BJ (cell line): ENCODE measurements around the gene GPHA2. TPM values are rescaled to one million over a fixed set of nuclear protein-coding genes. Genes with fewer than 3 reads are reported as not detected.
A peak's percentile ranks its signal among the peaks of the same experiment; 100 is the strongest.

Source experiments
- CTCF ChIA-PET: fragments of 350-600 bp; formaldehyde crosslinking; extraction: SDS; loops from one replicate; lab custom pipeline; 2021; ENCODE audit warnings: antibody characterized with exemption, inconsistent platforms; lab: Yijun Ruan, JAX
- POLR2A ChIA-PET: fragments of 300-600 bp; sonication (Branson Sonifier 250); formaldehyde crosslinking; extraction: SDS; loops from one replicate; lab custom pipeline; 2021; ENCODE audit warnings: antibody characterized with exemption; lab: Charles Lee
- DNase-seq: peaks from one replicate; pipeline ENCODE4 v3.0.0-alpha.2; 2011; ENCODE audit warnings: low read depth
- H3K27me3 ChIP-seq: 2 replicates; pipeline ENCODE4 v1.6.0; 2011; ENCODE audit warnings: low read length; ENCODE audit not compliant: control insufficient read depth, insufficient read depth
- H3K36me3 ChIP-seq: 2 replicates; pipeline ENCODE4 v1.5.1; 2011; ENCODE audit warnings: low read length; ENCODE audit not compliant: control insufficient read depth, insufficient read depth
- H3K4me3 ChIP-seq: 2 replicates; pipeline ENCODE4 v1.5.1; 2011; ENCODE audit warnings: low read depth, mild to moderate bottlenecking, control low read depth, low read length
- polyA plus RNA-seq: library from polyadenylated mRNA; depleted of rRNA; stranded (reverse); fragments of >200 nt; gene quantifications from 2 replicates; pipeline ENCODE4 v1.2.3, GENCODE V29; 2011
- TF ChIP-seq, protein P1 (sequence below): IDR thresholded peaks from 2 replicates; pipeline ENCODE4 v1.5.1; 2011; ENCODE audit warnings: low read depth, mild to moderate bottlenecking, control low read depth, inconsistent platforms, low read length, moderate library complexity; ENCODE audit not compliant: insufficient read depth

GPHA2 gene
- polyA plus RNA-seq, 1 experiment, result not detected

DNA sequence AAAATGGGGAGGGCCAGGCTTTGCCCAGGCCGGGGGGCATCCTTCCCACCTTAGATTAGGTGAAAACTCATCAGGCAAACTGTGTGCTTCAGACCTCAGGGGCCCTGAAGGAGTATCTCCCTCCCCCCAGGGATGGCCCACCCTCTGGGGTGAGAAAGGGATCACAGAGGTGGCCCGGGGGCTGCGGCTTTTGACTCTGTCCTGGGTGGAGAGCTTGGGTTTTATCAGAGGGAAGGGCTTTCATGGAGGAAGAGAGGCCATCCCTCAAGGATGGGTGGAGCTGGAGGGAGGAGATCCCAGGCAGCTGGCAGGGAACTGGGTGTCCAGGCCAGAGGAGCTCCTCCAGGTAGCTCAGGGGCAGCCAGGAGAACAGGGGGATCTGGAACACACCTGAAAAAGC lies 14.3 kb downstream of the GPHA2 start:
- TF ChIP-seq, protein P1, sequence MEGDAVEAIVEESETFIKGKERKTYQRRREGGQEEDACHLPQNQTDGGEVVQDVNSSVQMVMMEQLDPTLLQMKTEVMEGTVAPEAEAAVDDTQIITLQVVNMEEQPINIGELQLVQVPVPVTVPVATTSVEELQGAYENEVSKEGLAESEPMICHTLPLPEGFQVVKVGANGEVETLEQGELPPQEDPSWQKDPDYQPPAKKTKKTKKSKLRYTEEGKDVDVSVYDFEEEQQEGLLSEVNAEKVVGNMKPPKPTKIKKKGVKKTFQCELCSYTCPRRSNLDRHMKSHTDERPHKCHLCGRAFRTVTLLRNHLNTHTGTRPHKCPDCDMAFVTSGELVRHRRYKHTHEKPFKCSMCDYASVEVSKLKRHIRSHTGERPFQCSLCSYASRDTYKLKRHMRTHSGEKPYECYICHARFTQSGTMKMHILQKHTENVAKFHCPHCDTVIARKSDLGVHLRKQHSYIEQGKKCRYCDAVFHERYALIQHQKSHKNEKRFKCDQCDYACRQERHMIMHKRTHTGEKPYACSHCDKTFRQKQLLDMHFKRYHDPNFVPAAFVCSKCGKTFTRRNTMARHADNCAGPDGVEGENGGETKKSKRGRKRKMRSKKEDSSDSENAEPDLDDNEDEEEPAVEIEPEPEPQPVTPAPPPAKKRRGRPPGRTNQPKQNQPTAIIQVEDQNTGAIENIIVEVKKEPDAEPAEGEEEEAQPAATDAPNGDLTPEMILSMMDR, result no peak
- CTCF ChIA-PET, result interaction anchor here (0.6 kb wide), 1 partner anchor 123 kb away, joined by 3 read pairs; no protein-coding TSS in a partner anchor

DNA sequence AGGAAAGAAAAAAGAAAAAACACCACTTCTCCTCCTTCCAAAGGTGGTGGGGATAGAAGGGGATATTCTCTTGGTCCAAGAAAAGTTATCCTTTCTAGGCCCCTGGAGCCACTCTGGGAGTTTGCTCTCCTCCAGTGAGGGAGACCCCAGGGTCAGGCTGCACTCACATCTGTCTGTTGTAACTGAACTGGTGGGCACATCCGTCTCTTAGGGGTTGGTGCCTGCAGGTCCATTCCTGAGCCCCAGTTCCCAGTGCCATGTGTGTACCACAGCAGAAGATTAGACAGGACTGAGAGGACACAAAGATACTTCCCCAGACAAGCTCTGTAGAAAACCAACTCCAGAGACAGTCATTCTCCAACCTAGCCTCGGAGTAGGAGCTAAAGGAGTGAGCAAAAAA lies 15.6 kb downstream of the GPHA2 start:
- DNase-seq, result no peak
- H3K27me3 ChIP-seq, result no peaks in the 10 kb centered on the region
- TF ChIP-seq, protein P1, result no peak
- no peaks in the 10 kb centered on the region for H3K36me3 ChIP-seq
- POLR2A ChIA-PET, result interaction anchor here (0.6 kb wide), 1 partner anchor 41 kb away, joined by 5 read pairs; no protein-coding TSS in a partner anchor
- no peak overlapping the region for H3K4me3 ChIP-seq
- CTCF ChIA-PET, result interaction anchor here (1.0 kb wide), 2 partner anchors 14 to 77 kb away, joined by 3 to 5 read pairs; partner anchors contain the start of gene BATF2

More for the DNA sequence above, 14.3 kb downstream of the GPHA2 start:
- no peaks in the 10 kb centered on the region for H3K36me3 ChIP-seq
- no peaks in the 10 kb centered on the region for H3K27me3 ChIP-seq
- H3K4me3 ChIP-seq, result no peak overlapping the region
- no peak for DNase-seq
- POLR2A ChIA-PET, result no interaction called here

DNA sequence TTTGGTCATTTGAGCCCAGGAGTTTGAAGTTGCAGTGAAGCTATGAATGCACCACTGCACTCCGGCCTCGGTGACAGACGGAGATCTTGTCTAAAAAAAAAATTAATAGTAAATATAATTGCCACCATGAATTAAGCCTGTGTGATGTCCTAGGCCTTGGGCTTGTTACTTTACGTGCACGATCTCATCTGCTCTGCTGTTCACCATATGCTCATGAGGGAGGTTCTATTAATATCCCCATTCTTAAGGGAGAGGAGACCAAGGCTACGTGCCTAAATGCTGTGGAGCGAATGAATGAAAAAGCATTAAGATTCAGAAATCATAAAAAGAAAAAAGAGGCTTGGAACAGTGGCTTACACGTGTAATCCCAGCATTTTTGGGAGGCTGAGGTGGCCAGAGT lies 16.1 kb downstream of the GPHA2 start:
- TF ChIP-seq, protein P1, result no peak
- DNase-seq, result no peak
- ChIA-PET POLR2A (interaction anchor here (0.6 kb wide), 1 partner anchor 41 kb away, joined by 5 read pairs; no protein-coding TSS in a partner anchor), CTCF (interaction anchor here (1.0 to 2.2 kb wide), 3 partner anchors 13 to 95 kb away, joined by 3 to 7 read pairs (median 5); partner anchors contain the start of genes ARL2 and BATF2)
- Histone ChIP-seq H3K36me3 (no peaks in the 10 kb centered on the region), H3K27me3 (no peaks in the 10 kb centered on the region), H3K4me3 (no peak overlapping the region)

DNA sequence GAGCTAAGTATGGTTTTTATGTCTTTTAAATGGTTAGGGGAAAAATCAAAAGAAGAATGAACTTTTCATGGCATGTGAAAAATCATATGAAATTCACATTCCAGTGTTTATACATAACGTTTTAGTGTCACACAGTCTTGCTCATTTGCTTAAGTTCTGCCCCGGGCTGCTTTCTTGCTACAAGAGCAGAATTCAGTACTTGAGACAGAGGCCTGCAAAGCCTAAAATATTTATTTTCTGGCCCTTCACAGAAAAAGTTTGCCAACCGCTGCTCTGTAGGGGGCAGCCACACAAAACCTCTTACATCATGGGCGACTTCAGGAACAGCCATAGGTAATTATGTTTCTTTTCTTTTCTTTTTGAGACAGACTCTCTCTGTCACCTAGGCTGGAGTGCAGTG lies 17.7 kb downstream of the GPHA2 start:
- Histone ChIP-seq H3K27me3 (no peaks in the 10 kb centered on the region), H3K4me3 (peak overlapping the region; percentile 29), H3K36me3 (peaks cover 13% of the 10 kb centered on the region)
- CTCF ChIA-PET, result interaction anchor here (0.7 to 2.2 kb wide), 6 partner anchors 11 to 199 kb away, joined by 3 to 8 read pairs (median 4); partner anchors contain the start of genes ARL2, SAC3D1 and ZNHIT2
- TF ChIP-seq, protein P1, result peak; percentile 28; the same call in 1 of the 2 replicates
- no peak for DNase-seq
- POLR2A ChIA-PET, result no interaction called here

DNA sequence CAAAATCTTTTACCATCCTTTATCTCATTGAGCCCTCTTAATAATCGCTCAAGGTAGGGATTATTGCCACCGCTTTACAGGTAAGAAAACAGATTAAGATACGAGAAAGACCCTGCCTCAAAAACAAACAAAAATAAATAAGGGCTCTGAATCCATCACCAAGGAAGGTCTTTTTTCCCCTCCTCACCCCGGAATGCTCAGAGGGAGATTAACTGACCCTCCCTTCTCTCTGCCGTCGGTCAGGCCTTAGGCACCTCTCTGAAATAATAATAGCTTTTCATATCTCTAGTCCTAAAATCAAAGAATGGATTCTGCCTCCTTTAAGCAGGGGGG lies 18.1 kb downstream of the GPHA2 start:
- ChIA-PET POLR2A (no interaction called here), CTCF (interaction anchor here (0.7 to 2.2 kb wide), 5 partner anchors 10 to 123 kb away, joined by 3 to 8 read pairs (median 3); partner anchors contain the start of genes ARL2 and SAC3D1)
- H3K4me3 ChIP-seq, result peak overlapping the region; percentile 29
- DNase-seq, result no peak
- TF ChIP-seq, protein P1, result no peak
- peaks cover 16% of the 10 kb centered on the region for H3K36me3 ChIP-seq
- no peaks in the 10 kb centered on the region for H3K27me3 ChIP-seq
